A549 (cell line): ENCODE measurements around the gene CNNM2. TPM values are rescaled to one million over a fixed set of nuclear protein-coding genes. Genes with fewer than 3 reads are reported as not detected.

ENCODE experiments used
- ATAC-seq, 2 experiments: fragments of 200-7000 bp in 1 of 2; fragments of >200 bp in 1 of 2; cut with Nextera tagmentation in 1 of 2; cut with Tn5 transposase in 1 of 2; 3 replicates each; pipeline versions ENCODE4 v1.8.0 to v1.9.1; 2018 to 2020; ENCODE audit warnings: mild to moderate bottlenecking in 1 of 2, moderate library complexity in 1 of 2
- CTCF ChIA-PET: fragments of 300-600 bp; sonication (Branson Sonifier 250); formaldehyde crosslinking; extraction: SDS; loops from one replicate; lab custom pipeline; 2021; ENCODE audit warnings: antibody characterized with exemption, inconsistent platforms; lab: Yijun Ruan, JAX
- POLR2A ChIA-PET: fragments of 350-600 bp; formaldehyde crosslinking; extraction: SDS; loops from one replicate; lab custom pipeline; 2021; ENCODE audit warnings: antibody characterized with exemption, inconsistent platforms; lab: Yijun Ruan, JAX
- DNase-seq, 2 experiments: peaks; one replicate each; pipeline versions ENCODE4 v3.0.0 to v3.0.0-alpha.2; 2011 to 2016; ENCODE audit warnings: low read depth in 1 of 2, low spot score in 1 of 2
- FAIRE-seq: peaks from 2 replicates; lab custom pipeline; 2011; peaks lifted over from hg19 to GRCh38; lab: Jason Lieb, UNC
- H3K27ac ChIP-seq, 2 experiments: fragments of >200 bp; sonication (Bioruptor Twin); formaldehyde crosslinking; 3 replicates each; pipeline ENCODE4 v1.5.1; 2016 to 2017
- H3K4me1 ChIP-seq: fragments of >200 bp; sonication (Bioruptor Twin); formaldehyde crosslinking; 3 replicates; pipeline ENCODE4 v1.6.1; 2016
- H3K4me2 ChIP-seq: fragments of >200 bp; sonication (Bioruptor Twin); formaldehyde crosslinking; 3 replicates; pipeline ENCODE4 v1.6.1; 2016
- H3K4me3 ChIP-seq: fragments of >200 bp; sonication (Bioruptor Twin); formaldehyde crosslinking; 3 replicates; pipeline ENCODE4 v1.5.1; 2016
- H3K9me3 ChIP-seq: fragments of >200 bp; sonication (Bioruptor Twin); formaldehyde crosslinking; 3 replicates; pipeline ENCODE4 v1.6.1; 2016
- BHLHE40 ChIP-seq: IDR thresholded peaks from 2 replicates; pipeline ENCODE4 v1.6.1; 2012; ENCODE audit warnings: low read depth, low read length, inconsistent platforms
- CEBPB ChIP-seq, 2 experiments: fragments of >200 bp in 1 of 2; sonication (Bioruptor Twin) in 1 of 2; formaldehyde crosslinking in 1 of 2; IDR thresholded peaks; 2 replicates each; pipeline ENCODE4 v1.6.1; 2012 to 2016
- CHD4 ChIP-seq: fragments of 200-600 bp; sonication (generic); IDR thresholded peaks from 2 replicates; pipeline ENCODE4 v1.6.1; 2016; ENCODE audit warnings: antibody characterized with exemption, mild to moderate bottlenecking, borderline replicate concordance
- EHF ChIP-seq: fragments of 250-450 bp; sonication (Bioruptor Pico); IDR thresholded peaks from 2 replicates; pipeline ENCODE4 v1.5.0; 2020; ENCODE audit warnings: mild to moderate bottlenecking
- HOXB13 ChIP-seq: fragments of 250-450 bp; sonication (Bioruptor Pico); IDR thresholded peaks from 2 replicates; pipeline ENCODE4 v1.5.0; 2020; ENCODE audit warnings: low read depth, mild to moderate bottlenecking, moderate library complexity
- JUN ChIP-seq, 2 experiments: fragments of >200 bp; sonication (Bioruptor Twin); formaldehyde crosslinking; IDR thresholded peaks; 2 replicates in 1 of 2; 3 replicates in 1 of 2; pipeline ENCODE4 v1.6.1; 2016 to 2017
- JUNB ChIP-seq: fragments of >200 bp; sonication (Bioruptor Twin); formaldehyde crosslinking; IDR thresholded peaks from 2 replicates; pipeline ENCODE4 v1.6.1; 2016
- KDM1A ChIP-seq: fragments of 200-600 bp; sonication (generic); IDR thresholded peaks from 2 replicates; pipeline ENCODE4 v1.6.1; 2016; ENCODE audit warnings: low read depth, mild to moderate bottlenecking
- NPAS2 ChIP-seq: fragments of 250-450 bp; sonication (Bioruptor Pico); IDR thresholded peaks from 2 replicates; pipeline ENCODE4 v1.8.0; 2022; ENCODE audit warnings: mild to moderate bottlenecking, moderate library complexity, borderline replicate concordance
- PHF8 ChIP-seq: fragments of 200-600 bp; sonication (generic); IDR thresholded peaks from 2 replicates; pipeline ENCODE4 v1.6.1; 2016; ENCODE audit warnings: low read depth, mild to moderate bottlenecking, antibody characterized with exemption, moderate library complexity, borderline replicate concordance
- RCOR1 ChIP-seq: fragments of 150-350 bp; IDR thresholded peaks from 2 replicates; pipeline ENCODE4 v1.6.1; 2014; ENCODE audit warnings: antibody characterized with exemption, low read length, low read depth
- RFX5 ChIP-seq: fragments of 450-650 bp; IDR thresholded peaks from 2 replicates; pipeline ENCODE4 v1.7.1; 2014; ENCODE audit warnings: antibody characterized with exemption, mild to moderate bottlenecking, moderate library complexity
- RNF2 ChIP-seq: fragments of 200-600 bp; sonication (generic); IDR thresholded peaks from 2 replicates; pipeline ENCODE4 v1.6.1; 2016; ENCODE audit warnings: low read depth, mild to moderate bottlenecking, antibody characterized with exemption, moderate library complexity, borderline replicate concordance
- SMC3 ChIP-seq: fragments of >200 bp; sonication (Bioruptor Twin); formaldehyde crosslinking; IDR thresholded peaks from 3 replicates; pipeline ENCODE4 v1.6.1; 2018; ENCODE audit warnings: inconsistent platforms
- TFCP2L1 ChIP-seq: fragments of 250-450 bp; sonication (Bioruptor Pico); IDR thresholded peaks from 2 replicates; pipeline ENCODE4 v1.5.0; 2021; ENCODE audit warnings: mild to moderate bottlenecking
- TP53 ChIP-seq: fragments of 250-450 bp; sonication (Bioruptor Pico); IDR thresholded peaks from 2 replicates; pipeline ENCODE4 v1.5.0; 2021; ENCODE audit warnings: mild to moderate bottlenecking, moderate library complexity
- WGBS: methylation state at CpG from one replicate; pipeline ENCODE4 v1.1.6; 2017; ENCODE audit errors: missing lambda C conversion rate; 5-methylcytosine and 5-hydroxymethylcytosine counted together
- polyA plus RNA-seq, 4 experiments: library from polyadenylated mRNA; depleted of rRNA in 3 of 4; stranded (reverse); fragments of >200 nt; fragmentation: RNase III in 1 of 4; extraction: RNeasy Plus Mini Kit Qiagen cat#74134 plus additional on column Dnase treatment in 1 of 4; gene quantifications; 2 replicates in 3 of 4; 3 replicates in 1 of 4; pipeline ENCODE4 v1.2.3, GENCODE V29; 2011 to 2017
- TF ChIP-seq, protein P1 (sequence below): fragments of 250-450 bp; sonication (Bioruptor Pico); IDR thresholded peaks from 2 replicates; pipeline ENCODE4 v1.5.0; 2021; ENCODE audit warnings: mild to moderate bottlenecking, moderate library complexity, borderline replicate concordance
- TF ChIP-seq, protein P2 (sequence below): fragments of 150-350 bp; IDR thresholded peaks from 2 replicates; pipeline ENCODE4 v1.6.1; 2014; ENCODE audit warnings: low read depth, mild to moderate bottlenecking, low read length
- TF ChIP-seq, protein P3 (sequence below): fragments of 250-450 bp; sonication (Bioruptor Pico); IDR thresholded peaks from 2 replicates; pipeline ENCODE4 v1.5.0; 2020; ENCODE audit warnings: low read depth, mild to moderate bottlenecking, moderate library complexity

CNNM2 gene
- polyA plus RNA-seq, 2 of the 4 experiments (the other 2 are of a cell fraction), result 6.4 to 6.9 TPM

DNA sequence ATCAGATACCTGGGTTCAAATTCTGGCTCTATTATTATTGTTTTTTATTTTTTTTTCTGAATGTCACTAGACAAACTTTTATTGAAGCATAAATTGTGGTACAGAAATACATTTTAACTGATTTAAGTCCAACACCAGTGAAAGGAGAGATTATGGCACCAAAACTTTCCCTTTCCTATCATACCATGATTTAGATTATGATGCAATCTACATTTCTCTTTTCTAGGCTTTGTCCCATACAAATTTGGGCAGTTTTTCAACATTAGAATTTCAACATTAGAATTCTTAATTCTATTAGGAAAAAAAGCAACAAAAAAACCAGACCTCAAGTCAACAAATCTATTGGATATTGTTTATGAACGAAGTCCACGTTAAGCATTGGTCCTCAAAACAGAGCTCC is 37.8 kb upstream of the CNNM2 start:
- POLR2A ChIA-PET, result no interaction called here
- 94% methylated on average over 2 of the region's 2 CpGs for WGBS
- no peak overlapping the region for H3K4me2 ChIP-seq
- FAIRE-seq (peak; percentile 28), ATAC-seq (no peak), DNase-seq (no peak)
- H3K4me1 ChIP-seq, result no peaks in the 10 kb centered on the region
- CTCF ChIA-PET, result interaction anchor here (1.0 to 1.6 kb wide), 2 partner anchors 11 to 21 kb away, joined by 3 to 4 read pairs; partner anchors contain the start of gene AS3MT
- TF ChIP-seq JUN (IDR thresholded peaks at IDR 0.05), result no peak
- TF ChIP-seq RFX5, result no peak
- no peak for TF ChIP-seq KDM1A
- no peak overlapping the region for H3K27ac ChIP-seq
- H3K4me3 ChIP-seq, result no peak overlapping the region
- no peaks in the 10 kb centered on the region for H3K9me3 ChIP-seq

DNA sequence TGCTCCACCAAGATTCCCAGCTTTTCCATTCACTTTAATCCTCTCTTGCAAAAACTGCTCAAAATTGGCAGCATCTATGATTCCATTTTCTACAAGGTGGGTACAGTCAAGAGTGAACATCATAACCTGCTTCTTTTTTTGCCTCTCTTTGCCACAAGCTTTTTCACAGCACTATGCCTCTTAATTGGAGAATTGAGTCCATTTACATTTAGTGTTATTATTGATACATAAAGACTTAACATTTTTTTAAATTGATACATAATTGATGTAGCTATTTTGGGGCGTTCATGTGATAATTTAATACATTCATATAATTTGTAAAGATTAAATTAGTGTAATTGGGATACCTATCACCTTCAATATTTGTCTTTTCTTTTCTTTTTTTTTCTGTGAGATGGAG is 30.0 kb upstream of the CNNM2 start:
- H3K4me1 ChIP-seq, result no peaks in the 10 kb centered on the region
- no peak overlapping the region for H3K4me2 ChIP-seq
- WGBS, result 53% methylated on average over 1 of the region's 1 CpG
- FAIRE-seq, result no peak
- H3K9me3 ChIP-seq, result no peaks in the 10 kb centered on the region
- TF ChIP-seq TFCP2L1 (CRISPR knock-in tag) (no peak), TP53 (no peak), BHLHE40 (no peak), CEBPB (IDR thresholded peaks at IDR 0.05) (no peak), HOXB13 (CRISPR knock-in tag) (no peak), CHD4 (no peak), RNF2 (no peak), SMC3 (no peak), PHF8 (no peak), EHF (CRISPR knock-in tag) (no peak), JUNB (no peak), RCOR1 (no peak), NPAS2 (CRISPR knock-in tag) (no peak)
- TF ChIP-seq, protein P1, sequence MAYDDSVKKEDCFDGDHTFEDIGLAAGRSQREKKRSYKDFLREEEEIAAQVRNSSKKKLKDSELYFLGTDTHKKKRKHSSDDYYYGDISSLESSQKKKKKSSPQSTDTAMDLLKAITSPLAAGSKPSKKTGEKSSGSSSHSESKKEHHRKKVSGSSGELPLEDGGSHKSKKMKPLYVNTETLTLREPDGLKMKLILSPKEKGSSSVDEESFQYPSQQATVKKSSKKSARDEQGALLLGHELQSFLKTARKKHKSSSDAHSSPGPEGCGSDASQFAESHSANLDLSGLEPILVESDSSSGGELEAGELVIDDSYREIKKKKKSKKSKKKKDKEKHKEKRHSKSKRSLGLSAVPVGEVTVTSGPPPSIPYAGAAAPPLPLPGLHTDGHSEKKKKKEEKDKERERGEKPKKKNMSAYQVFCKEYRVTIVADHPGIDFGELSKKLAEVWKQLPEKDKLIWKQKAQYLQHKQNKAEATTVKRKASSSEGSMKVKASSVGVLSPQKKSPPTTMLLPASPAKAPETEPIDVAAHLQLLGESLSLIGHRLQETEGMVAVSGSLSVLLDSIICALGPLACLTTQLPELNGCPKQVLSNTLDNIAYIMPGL (CRISPR knock-in tag), result no peak
- TF ChIP-seq, protein P2, sequence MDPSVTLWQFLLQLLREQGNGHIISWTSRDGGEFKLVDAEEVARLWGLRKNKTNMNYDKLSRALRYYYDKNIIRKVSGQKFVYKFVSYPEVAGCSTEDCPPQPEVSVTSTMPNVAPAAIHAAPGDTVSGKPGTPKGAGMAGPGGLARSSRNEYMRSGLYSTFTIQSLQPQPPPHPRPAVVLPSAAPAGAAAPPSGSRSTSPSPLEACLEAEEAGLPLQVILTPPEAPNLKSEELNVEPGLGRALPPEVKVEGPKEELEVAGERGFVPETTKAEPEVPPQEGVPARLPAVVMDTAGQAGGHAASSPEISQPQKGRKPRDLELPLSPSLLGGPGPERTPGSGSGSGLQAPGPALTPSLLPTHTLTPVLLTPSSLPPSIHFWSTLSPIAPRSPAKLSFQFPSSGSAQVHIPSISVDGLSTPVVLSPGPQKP, result no peak
- TF ChIP-seq, protein P3, sequence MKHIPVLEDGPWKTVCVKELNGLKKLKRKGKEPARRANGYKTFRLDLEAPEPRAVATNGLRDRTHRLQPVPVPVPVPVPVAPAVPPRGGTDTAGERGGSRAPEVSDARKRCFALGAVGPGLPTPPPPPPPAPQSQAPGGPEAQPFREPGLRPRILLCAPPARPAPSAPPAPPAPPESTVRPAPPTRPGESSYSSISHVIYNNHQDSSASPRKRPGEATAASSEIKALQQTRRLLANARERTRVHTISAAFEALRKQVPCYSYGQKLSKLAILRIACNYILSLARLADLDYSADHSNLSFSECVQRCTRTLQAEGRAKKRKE (CRISPR knock-in tag), result no peak
- CTCF ChIA-PET, result interaction anchor here (1.0 to 3.9 kb wide), 4 partner anchors 13 to 53 kb away, joined by 3 to 11 read pairs (median 6); no protein-coding TSS in a partner anchor
- POLR2A ChIA-PET, result interaction anchor here (1.1 kb wide), 1 partner anchor 524 kb away, joined by 3 read pairs; no protein-coding TSS in a partner anchor
- no peak overlapping the region for H3K27ac ChIP-seq
- no peak for DNase-seq
- H3K4me3 ChIP-seq, result no peak overlapping the region
- ATAC-seq, result no peak
